Activated T-helper 9 cell treated with anti-CD3 and anti-CD28 coated beads, Interleukin-2, amount 50 U/mL, for 16 hours (primary cell): ENCODE data around the gene CASZ1.

Experiments used
- DNase-seq: peaks from one replicate; pipeline ENCODE4 v3.0.0-alpha.2; 2020; ENCODE audit warnings: low read depth

Gene CASZ1

GRCh38 chr1:10793129-10793651 is 3.3 kb downstream of the CASZ1 start:
- DNase-seq = no peak

- no peak for DNase-seq
Observed at GRCh38 chr1:10791105-10791951, 5.1 kb downstream of the CASZ1 start.

DNA sequence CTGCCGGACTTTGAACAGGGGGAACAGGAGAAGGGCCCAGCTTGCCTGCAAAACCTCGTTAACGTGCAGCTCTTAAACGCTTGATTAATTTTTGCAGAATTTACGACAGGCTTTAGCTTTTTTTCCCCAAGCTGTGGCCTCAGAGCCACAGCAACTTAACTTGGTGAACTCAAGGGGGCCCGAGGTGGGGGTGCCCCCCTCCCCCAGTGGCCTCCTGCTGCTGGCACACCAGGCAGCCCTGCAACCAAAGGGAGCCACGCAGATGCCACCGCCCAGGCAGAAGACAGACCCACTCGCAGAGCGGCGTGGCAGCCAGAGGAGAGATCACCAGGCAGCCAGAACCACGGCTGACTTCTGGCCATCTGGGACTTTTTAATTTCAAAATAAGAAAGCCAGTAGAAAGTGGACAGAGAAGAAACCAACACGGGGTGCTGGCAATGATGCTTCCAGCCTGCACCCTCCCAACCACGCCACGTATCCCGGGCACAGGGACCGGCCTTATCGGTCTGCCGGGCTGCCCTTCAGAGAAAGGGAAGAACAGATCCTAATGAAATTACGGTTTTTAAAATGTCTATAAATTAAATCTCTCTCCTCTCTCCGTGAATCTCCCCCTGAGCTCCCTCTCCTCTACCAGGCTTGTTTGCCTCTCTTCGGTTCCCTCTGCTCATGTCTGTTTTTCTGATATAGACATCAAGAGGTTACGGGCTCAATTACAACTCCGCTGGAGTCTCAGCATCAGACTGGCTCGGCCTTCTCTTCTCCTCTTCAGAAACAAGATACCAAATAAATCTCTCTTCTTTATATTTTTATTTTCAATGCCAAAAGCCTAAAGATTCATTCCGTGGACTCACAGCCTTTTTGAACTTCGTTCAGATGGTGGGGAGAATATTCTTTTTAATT is 6.4 kb downstream of the CASZ1 start:
- no peak for DNase-seq

DNA sequence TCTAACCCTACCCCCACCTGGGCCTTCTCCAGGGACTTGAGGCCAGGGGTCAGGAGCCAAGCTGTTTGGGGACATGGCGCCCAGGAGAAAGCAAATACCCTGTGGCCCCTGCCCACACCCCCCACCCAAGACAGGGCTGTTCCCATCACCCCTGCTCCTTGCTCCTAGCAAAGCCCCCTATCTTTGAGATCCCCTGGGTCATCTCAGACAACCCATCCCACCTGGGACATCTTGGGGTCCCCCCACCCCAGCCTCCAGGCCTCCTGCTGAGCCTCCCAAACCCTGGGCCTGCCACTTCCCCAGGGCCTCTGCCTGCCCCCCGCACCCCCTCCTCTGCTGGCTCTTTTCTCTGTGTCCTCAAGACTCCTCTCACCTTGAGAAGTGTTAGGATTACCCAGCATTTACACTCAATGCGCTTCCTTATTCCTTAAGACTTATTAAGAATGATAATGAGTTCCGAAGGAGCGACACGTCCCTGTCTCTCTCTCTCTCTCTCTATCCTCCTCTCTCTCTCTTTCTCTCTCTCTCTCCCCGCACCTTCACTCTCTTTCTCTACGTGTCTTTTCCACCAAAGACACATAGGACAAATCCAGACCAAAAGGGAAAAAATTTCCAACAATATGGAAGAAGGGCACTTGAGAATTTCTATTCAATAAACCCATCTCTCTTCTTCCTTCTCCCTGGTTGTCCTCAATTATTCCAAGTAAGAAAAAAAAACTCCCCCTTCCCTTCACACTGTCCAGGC is 7.2 kb downstream of the CASZ1 start:
- DNase-seq = no peak

GRCh38 chr1:10788592-10789006 is 7.8 kb downstream of the CASZ1 start:
- no peak for DNase-seq

DNA sequence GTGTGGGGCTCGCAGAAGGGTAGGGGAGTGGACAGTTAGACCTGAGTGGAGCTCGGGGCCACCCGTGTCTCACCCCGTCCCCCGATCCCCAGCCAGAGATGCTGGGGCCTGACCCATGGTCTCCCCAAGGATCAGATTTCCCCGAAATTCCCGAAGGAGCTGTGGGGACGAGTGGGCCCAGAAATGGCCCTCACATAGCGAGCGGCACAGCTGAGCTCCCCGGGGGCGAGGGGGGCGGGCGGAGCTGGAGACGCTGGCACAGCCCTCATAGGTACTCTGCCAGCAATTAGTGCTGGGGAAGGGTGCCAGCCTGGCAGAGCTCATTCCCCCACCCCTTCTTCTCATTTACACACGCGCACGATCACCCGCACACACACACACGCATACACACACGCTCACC is 9.2 kb downstream of the CASZ1 start:
- no peak for DNase-seq

DNA sequence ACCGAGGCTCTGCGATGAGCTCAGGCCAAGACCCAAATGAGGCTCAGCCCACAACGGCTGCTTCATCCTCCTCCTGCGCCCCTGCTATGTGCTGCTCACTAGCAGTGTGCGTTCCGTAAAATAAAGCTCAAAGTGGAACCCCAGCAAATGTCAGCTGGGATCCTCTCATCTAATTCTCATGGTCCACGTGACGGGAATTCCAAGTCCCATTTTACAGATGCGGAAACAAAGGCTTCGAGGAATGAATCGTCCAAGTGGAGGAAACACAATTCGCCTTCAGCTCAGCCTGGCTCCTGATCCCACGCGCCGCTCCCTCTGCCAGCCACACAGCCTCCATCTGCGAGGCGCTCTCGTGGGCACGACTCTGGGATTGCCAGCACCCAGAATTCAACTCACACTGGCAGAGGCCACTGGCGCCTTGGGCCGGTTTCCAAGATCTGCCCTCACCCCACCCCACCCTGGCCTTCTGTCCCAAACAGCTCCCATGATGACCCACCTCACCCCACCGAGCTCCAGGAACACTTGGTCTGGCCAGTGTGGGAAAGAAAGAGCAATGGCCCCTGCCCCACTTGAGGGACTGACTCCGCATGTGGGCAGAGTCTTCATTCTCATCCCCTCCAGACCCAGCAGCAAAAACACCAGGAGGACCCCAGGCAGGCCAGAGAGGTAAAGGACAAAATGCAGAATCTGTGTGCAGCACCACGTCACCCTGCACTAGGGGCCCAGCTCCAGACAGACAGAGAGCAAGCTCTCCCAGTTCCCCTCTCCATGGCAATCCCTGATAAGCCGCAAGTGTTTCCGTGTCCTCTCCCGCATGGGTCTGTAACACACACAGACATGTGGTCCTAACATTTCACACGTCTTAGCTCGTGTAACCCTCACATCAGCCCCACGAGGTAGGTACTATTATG is 10.5 kb downstream of the CASZ1 start:
- DNase-seq = no peak

- no peak for DNase-seq
Observed at GRCh38 chr1:10784998-10785727, 11.3 kb downstream of the CASZ1 start.

DNA sequence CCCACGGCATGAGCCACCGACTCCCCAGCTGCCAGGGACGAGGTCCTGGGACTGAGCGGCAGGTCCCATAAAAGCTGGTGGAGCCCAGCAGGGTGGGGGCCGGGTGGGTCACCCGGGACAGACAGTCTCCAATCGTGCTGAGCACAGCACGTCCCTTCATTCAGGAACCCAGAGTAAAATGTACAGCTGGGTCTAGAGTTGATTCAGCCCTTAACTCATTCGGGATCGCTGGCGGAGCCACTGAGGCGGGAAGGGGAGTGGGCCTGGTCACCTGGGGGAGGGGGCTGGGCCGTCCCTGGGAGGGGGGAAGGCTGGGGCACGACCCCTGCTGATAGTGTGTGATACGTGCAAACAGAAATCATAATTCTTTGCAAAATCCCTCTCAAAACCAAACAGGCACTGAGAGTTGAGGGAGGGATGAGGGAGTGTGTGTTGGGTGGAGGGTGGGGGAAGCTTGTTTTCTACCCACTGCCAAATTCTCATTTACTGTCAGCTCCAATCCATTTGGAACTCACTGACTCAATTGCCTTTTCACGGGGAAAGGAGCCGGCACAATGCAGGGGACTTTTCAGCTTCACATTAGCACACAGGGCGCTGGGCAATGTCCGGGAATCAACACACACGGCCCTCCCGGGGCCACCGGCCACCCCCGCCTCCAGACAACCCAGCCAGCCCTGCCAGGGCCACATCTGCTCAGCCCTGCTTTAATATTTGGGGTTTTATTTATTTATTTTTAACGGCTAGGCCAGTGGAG is 13.8 kb downstream of the CASZ1 start:
- DNase-seq = no peak

- no peak for DNase-seq
Observed at GRCh38 chr1:10781137-10781536, 15.3 kb downstream of the CASZ1 start.

GRCh38 chr1:10779841-10780240 is 16.6 kb downstream of the CASZ1 start:
- DNase-seq = no peak

- no peak for DNase-seq
Observed at GRCh38 chr1:10779201-10779600, 17.2 kb downstream of the CASZ1 start.

DNA sequence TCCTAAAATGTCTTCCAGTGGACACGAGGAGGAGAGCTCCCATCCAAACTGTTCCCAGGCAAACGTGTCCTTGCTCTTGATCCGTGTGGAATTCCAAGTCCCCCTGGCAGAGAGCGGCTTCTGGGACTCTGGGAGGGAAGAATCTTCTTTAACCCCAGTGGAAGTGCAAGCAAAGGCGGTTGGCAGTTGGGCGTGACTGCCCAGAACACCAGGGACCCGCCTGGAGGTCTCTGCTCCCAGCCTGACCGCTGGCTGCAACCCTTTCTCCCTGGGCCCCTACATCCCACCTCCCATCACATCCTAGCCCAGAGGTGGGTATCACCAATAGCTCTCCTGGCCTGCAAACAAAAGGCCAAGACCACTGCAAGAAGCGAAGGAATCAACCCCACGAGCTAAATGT is 17.8 kb downstream of the CASZ1 start:
- no peak for DNase-seq

DNA sequence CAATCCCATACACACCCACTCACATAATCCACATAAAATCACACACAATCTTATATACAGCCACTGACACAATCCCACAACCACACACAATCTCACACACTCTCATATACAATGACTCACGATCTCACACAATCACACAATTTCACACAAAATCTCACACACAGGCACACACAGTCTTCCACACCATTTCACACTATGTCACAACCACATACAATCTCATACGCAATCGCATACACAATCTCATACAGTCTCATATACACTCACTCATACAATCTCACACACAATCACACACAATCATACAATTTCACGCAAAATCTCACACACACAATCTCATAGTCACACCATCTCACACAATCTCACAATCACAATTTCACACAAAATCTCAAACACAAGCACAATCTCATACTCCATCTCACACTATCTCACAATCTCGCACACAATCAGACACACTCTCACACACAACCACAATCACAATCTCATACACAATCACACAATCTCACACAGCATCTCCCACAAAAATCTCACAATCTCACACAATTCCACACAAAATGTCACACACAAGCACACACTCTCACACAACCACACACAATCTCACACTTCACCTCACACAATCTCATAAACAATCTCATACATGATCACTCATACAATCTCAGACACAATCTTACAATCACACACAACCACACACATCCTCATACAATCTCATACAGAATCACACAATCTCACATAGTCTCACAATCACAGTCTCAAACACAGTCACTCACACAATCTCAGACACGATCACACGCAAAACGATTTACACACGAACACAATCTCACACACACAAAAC is 18.5 kb downstream of the CASZ1 start:
- no peak for DNase-seq

DNA sequence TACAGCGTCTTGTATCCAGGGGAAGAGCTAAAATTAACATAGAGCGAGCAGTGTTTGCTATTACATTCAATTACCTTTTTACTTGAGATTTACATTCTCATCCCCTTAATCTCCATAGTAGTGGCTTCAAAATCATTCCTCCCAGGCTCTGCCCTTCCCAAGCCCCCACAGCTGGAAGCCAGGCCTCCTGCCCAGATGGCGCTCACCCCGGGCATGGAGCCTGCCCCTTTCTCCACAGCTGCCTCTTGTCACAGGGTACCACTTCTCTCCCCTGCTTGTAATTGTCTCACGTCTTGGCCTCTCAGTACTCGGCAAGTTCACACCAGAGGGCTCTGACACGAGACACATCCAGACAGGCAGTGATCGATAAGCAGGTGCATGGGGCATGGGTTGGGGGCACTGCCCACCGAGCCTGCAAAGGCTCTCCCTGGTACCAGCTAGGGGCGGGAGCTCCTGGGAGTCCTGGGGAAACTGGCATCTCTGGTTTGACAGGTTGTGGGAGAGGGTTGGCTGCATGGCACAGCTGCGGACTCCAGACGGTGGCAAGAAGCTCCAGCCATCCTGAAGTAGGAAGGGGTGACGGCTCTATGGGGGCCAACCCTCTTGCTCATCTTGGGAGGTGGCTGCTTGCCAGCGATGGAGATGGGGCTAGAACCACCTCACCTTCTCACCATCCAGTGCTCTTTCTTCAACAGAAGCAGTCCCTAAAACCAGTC is 20.1 kb downstream of the CASZ1 start:
- DNase-seq = no peak

DNA sequence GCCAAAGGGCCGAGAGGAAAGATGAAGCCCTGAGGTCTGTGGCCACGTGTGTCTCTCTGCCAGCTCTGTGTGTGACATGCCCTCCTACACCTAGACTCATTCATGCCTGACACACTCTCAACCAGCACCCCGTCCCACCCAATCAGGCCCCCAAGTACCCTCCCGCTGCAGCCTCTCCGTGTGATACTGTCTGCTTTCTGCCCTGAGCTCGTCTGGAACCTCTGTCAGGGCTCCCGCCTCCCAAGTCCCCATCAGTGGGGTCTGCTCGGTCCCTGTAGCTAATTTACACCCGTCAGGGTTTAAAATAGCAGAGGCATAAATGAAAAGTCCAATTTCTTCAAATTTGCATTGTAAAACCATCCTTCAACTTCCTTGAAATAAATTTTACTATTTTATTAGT is 20.7 kb downstream of the CASZ1 start:
- DNase-seq = no peak

GRCh38 chr1:10774615-10775310 is 21.7 kb downstream of the CASZ1 start:
- DNase-seq = no peak
